ENCODE data around the gene TMEFF2.

DNA sequence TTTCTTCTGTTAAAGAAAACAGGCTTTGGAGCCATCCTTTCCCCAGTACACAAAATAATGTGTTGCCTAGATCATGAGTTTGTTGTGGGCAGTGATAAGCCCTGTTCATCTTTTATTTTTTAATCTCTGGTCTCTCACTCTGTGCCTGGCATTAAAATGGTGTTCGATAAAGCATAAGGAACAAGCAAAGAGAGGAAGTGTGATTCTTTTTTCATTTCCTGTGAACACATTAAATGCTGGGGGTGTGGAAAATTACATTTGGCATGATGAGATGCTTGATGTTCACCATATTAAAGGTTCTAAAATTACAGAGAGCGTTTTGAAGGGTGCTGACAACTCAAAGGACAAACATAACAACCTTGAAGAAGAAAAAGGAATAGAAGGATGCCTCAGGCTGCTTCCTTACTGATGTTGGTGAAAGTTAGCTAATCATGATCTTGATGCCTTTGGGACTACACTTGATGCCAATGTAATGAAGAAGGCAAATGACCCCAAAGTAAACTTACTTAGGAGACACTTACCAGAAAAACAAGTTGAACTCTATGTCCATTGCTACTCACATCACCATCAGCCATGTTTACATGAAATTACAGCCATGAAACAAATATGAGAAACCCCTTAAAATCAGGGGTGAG is 33.0 kb downstream of the TMEFF2 start:
- TF ChIP-seq, protein P1, sequence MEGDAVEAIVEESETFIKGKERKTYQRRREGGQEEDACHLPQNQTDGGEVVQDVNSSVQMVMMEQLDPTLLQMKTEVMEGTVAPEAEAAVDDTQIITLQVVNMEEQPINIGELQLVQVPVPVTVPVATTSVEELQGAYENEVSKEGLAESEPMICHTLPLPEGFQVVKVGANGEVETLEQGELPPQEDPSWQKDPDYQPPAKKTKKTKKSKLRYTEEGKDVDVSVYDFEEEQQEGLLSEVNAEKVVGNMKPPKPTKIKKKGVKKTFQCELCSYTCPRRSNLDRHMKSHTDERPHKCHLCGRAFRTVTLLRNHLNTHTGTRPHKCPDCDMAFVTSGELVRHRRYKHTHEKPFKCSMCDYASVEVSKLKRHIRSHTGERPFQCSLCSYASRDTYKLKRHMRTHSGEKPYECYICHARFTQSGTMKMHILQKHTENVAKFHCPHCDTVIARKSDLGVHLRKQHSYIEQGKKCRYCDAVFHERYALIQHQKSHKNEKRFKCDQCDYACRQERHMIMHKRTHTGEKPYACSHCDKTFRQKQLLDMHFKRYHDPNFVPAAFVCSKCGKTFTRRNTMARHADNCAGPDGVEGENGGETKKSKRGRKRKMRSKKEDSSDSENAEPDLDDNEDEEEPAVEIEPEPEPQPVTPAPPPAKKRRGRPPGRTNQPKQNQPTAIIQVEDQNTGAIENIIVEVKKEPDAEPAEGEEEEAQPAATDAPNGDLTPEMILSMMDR (IDR thresholded peaks at IDR 0.05; ENCODE audit: insufficient read depth, low read length, poor library complexity, severe bottlenecking) = no peak
- TF ChIP-seq EZH2phosphoT487 (conservative IDR thresholded peaks at IDR 0.05; ENCODE audit: low read length) = no peak

Measured in SU-DHL-6 (cell line).